GM18858 (cell line): Measurements from ENCODE around the gene TULP4.
A peak's percentile ranks its signal among the peaks of the same experiment; 100 is the strongest.
"Not testable (repeated sequence)": the region's sequence is repeated elsewhere in the genome, so short reads cannot be mapped to it uniquely, and the experiment has no call there.

Experiments used
- ATAC-seq: cut with Tn5 transposase; IDR thresholded peaks from one replicate; pipeline ENCODE4 v1.9.1; 2021; ENCODE audit not compliant: unreplicated experiment

The TULP4 gene

DNA sequence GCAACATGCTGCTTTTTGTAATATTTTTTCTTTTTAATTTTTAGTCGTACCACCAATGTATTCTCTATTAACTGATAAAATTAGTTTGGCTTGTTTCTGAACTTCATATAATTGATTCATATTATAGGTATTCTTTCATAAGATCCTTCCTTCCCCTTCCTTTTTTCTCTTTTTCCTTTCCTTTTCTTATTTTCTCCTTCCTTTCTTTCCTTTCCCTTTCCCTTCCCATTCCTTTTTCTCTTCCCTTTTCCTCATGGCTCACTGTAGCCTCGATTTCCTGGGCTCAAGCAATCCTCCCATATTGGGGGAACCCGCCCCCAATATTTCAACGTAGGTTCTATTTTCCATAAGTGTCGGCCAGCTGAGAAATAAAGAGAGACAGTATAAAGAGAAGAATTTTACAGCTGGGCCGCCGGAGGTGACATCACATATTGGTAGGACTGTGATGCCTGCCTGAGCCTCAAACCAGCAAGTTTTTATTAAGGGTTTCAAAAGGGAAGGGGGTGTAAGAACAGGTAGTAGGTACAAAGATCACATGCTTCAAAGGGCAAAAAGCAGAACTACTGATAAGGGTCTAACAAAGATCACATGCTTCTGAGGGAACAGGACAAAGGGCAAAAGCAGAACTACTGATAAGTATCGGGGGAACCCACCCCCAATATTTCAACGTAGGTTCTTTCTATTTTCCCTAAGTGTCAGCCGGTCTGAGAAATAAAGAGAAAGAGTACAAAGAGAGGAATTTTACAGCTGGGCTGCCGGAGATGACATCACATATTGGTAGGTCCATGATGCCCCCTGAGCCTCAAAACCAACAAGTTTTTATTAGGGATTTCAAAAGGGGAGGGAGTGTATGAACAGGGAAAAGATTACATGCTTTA, 16.1 kb upstream of the TULP4 start:
- ATAC-seq: not testable (repeated sequence)

DNA sequence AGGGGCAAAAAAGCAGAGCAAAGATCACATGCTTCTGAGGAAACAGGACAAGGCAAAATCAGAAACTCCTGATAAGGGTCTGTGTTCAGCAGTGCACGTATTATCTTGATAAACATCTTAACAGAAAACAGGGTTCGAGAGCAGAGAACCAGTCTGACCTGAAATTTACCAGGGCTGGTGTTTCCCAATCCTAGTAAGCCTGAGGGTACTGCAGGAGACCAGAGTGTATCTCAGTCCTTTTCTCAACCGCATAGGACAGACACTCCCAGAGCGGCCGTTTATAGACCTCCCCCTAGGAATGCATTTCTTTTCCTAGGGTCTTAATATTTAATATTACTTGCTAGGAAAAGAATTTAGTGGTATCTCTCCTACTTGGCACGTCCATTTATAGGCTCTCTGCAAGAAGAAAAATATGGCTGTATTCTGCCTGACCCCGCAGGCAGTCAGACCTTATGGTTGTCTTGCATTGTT, 15.4 kb upstream of the TULP4 start:
- ATAC-seq: not testable (repeated sequence)

DNA sequence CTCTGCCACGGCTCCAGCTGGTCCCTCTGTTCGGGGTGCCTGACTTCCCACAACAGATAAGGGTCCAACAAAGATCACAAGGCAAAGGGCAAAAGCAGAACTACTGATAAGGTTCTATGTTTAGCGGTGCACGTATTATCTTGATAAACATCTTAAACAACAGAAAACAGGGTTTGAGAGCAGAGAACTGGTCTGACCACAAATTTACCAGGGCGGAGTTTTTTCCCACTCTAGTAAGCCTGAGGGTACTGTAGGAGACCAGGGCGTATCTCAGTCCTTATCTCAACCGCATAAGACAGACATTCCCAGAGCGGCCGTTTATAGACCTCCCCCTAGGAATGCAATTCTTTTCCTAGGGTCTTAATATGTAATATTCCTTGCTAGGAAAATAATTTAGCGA, 14.6 kb upstream of the TULP4 start:
- not testable (repeated sequence) for ATAC-seq

DNA sequence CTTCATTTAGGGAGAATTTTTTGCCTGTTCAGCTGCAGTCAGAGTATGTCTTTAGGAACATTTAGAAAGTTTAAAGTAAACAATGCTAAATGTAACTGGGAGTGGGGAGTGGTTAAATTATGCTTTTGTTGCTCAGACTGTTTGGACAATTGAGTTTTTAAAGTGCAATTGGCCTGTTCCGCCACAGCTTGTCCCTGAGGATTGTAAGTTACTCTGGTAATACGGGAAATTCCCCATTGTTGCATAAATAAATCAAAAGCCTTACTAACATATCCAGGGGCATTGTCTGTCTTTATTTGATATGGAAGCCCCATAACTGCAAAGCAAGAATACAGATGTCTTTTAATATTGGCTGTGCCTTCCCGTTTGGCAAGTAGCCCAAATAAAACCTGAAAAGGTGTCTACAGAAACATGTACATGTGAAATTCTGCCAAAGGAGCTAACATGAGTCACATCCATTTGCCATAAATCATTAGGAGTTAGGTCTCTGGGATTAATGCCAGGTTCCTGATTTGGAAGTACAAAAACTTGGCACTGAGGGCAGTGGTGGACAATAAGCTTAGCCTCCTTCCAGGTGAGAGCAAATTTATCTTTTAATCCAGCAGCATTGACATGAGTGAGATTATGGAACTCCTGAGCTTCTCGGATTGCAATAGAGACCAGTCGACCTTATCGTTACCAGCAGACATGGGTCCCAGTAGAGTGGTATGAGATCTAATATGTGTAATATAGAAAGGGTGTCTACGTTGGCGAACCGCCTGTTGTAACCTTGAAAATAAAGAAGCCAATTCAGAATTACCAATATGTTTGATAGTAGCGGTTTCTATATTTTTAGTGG, 11.7 kb upstream of the TULP4 start:
- ATAC-seq: not testable (repeated sequence)

DNA sequence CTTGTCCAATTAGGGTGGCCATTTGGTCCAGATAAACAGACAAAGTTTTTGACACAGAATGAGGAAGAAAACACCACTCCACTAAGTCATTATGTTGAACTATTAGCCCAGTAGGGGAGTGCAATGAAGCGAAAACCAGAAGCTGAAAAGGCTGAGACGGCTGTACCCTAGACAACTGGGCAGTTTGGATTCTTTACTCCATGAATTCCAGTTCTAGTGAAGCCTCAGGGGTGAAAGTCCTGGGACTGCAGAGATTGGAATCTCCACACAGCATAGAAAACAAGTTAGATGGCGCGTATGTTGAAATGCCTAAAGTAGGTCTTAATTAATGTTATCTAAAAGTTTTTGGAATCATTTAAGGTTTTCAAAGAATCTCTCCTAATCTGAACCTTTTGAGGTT, 10.7 kb upstream of the TULP4 start:
- ATAC-seq: not testable (repeated sequence)

DNA sequence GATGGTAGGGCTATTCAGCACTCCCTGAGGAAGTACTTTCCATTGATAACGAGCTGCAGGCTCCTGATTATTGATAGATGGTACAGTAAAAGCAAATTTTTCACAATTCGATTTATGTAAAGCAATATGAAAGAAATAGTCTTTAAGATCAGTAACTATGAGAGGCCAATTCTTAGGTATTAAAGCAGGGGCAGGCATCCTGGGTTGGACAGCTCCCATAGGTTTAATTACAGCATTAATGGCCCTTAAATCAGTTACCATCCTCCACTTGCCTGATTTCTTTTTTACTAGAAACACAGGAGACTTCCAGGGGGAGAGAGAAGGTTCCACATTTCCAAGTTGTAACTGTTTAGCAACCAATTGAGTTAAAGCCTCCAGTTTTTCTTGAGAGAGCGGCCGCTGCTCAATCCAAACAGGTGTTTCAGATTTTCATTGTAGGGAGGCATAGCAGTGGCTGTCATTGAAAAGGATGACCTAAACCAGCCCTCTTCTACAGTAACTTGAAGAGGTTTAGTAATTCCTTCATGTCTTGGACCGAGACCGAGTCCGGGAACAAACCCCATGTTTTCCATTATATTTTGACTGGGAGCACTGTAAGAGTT, 10.0 kb upstream of the TULP4 start:
- not testable (repeated sequence) for ATAC-seq

DNA sequence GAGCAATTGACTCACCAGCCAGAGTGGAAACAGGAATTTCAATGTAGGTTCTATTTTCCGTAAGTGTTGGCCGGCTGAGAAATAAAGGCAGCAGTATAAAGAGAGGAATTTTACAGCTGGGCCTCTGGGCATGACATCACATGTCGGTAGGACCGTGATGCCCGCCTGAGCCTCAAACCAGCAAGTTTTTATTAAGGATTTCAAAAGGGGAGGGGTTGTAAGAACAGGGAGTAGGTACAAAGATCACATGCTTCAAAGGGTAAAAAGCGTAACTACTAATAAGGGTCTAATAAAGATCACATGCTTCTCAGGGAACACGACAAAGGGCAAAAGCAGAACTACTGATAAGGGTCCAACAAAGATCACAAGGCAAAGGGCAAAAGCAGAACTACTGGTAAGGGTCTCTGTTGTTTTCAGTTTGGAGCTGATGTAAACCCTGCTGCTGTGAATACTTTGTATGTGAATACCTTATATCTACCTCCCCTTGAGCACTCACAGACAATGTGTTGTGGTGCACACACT, 9.0 kb upstream of the TULP4 start:
- ATAC-seq: no peak

DNA sequence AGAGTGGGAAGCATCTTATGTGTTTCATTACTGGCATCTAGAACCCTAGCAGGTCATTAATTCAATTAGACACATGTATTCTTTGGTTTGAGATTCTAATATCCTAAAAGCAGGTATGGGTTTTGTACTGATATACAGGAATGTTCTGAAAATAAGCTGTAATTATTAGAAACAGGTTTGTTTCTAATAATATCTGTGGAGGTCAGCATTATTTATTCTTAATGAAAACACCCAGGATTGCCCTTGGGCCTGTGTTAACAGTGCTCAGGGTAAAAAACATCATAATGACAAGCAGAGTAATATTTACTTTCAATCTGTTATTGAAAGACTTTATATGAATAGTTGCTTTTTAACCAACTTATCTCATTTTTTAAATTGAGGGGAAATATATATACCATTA, 8.0 kb upstream of the TULP4 start:
- no peak for ATAC-seq

DNA sequence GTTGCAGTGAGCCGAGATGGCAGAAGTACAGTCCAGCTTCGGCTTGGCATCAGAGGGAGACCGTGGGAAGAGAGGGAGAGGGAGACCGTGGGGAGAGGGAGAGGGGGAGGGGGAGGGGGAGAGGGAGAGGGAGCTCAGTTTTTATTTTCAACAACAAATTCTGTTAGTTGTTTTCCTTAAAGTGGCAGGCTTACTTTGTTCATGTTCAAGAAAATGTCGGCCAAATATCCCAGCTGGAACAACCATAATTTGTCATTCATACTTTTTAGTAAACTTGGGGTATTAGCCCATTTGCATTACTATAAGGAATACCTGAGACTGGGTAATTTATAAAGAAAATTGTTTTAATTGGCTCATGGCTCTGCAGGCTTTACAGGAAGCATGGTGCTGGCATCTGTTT, 2.5 kb upstream of the TULP4 start:
- ATAC-seq: no peak

DNA sequence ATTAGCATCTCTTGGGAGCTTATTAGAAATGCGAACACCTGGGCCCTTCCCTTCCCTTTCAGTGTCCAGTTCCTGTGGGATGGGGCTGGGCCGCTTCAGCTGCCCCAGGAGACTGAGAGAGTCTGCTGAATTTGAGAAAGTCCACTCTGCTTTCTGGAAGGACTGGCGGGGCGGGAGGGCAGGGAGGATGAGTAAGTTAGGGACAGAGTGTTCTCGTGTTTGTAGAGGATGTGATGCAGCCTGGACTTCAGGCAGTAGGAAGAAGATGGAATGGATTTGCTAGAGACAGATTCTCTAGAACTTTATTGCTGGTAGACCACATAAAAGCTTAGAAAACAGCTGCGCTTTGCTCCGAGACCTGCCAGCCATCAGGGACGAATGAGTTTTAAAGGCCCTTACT, 1.1 kb upstream of the TULP4 start:
- ATAC-seq: no peak

DNA sequence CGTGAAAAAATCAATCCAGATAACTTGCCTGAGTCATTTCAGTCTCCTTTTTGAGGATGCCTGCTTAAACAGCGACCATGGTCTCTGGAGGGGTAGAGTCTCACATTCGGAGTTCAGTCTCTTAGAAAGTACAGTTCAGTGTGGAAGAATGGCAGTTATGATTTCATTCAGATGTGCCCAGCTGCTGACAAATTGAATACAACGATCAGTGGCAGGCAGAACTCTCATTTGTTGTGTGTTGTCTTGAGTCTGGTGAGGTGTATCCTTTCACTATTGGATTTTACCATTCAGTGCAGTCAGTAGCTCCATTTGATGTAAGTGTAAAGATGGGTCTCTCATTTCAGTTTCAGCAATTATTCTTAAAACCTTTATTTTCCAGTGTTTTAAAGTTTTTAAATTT, 639 bp upstream of the TULP4 start:
- ATAC-seq: no peak

DNA sequence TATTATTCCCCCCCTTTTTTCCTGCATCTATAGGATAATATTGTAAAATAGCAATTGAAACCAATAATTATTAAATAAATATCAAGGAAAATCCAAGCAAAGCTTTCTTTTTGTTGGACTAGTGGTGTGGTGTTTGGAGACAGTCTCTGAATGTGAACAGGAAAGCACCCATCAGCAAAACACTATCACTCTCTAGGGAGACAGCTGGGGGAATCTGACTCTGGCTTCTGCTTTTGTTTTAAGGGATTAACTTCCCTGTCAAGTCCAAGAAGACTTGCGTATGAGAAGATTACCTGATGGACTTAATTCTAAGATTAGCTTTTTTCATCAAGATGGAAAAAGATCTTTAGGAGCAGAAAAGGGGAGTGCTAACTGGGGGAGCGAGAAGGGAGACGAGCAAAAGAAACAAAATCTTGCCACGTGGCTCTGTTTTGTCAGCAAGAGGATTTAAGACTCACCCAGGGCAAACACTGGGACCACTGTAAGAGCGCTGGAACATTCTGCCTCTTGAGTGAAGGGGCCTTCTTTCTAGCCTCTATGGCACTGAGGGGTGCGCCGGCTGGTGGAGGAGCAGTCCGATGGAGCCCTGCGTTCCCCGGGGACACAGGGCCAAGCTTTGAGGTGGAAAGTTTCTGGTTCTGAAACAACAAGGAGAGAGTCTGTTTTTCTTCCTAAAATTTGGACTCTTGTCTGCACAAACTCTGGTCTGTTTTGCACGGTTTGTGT, 570 bp downstream of the TULP4 start:
- no peak for ATAC-seq

DNA sequence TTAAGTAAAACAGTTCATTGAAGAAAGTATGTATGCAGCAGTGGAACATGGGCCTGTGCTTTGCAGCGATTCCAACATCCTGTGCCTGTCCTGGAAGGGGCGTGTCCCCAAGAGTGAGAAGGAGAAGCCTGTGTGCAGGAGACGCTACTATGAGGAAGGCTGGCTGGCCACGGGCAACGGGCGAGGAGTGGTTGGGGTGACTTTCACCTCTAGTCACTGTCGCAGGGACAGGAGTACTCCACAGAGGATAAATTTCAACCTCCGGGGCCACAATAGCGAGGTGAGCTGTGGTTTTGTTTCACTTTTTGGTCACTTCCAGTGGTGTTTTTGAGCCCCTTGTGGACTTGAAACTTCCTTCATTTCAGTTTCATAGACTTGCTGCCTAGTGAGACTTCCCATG, 1.7 kb downstream of the TULP4 start:
- no peak for ATAC-seq

DNA sequence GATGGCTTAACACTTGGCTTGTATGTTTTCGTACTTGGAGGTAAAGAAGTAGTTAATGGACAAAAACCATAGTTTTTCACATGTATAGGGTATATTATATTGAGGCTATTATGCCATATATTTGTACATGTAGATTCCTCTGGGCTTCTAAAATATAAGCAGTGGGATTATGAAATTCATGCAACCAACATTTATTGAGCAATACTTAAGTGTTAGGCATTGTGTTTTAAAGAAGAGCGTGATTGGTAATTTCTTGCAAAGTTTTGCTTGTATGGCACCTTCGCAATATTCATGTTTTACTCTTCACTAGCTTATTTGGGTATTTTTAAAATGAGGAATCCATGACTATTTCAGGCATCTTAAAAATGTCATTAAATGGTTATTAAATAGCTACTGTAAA, 2.5 kb downstream of the TULP4 start:
- no peak for ATAC-seq

DNA sequence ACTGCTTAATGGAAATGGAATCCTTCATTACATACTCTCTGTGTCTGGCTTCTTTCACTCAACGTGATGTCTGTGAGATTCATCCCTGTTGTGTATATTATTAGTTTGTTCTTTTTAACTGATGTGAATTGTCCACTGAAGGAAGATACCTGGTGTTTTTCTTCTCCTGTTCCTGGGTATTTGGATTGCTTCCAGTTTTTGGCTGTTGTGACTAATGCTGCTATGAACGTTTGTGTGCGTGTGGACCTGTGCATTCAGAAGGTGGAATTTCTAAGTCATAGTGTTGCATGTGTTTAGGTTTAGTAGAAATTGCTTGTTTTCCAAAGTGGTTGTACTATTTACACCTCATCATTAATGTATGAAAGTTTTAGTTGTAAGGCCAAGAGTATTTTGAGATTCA, 3.8 kb downstream of the TULP4 start:
- ATAC-seq: no peak

DNA sequence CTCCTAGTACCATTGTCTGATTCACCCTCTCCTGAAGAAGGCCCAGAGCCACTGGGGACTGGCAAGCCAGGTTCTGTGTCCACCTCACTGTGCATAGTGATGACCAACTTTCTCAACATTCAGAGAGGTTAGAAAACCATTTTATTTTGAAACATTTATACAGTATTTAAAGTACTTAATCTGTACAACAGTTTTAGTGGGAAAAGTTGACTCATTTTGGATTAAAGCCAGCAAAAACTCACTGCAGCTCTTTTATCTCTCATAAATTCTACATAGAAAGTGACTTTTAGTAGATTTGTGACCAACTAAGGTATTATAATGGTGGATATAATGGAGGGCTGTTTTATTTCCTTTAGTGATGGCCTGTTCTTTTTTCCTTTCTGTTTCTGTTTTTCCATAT, 9.7 kb downstream of the TULP4 start:
- no peak for ATAC-seq

DNA sequence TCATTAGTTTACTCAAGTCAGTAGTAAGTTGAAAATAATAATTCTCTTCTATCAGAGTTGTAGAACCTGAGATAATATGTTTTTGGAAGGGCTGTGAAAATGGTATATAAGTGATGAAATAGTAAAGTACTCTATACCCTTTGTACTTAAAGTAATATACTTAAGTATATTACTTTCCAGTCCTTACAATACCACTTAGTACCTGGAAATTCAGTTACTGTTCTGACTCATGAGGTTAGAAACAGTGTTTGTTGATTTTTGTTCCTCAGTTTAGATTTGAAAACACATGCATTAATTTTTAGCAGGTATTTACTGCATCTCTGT, 10.1 kb downstream of the TULP4 start:
- ATAC-seq: no peak

DNA sequence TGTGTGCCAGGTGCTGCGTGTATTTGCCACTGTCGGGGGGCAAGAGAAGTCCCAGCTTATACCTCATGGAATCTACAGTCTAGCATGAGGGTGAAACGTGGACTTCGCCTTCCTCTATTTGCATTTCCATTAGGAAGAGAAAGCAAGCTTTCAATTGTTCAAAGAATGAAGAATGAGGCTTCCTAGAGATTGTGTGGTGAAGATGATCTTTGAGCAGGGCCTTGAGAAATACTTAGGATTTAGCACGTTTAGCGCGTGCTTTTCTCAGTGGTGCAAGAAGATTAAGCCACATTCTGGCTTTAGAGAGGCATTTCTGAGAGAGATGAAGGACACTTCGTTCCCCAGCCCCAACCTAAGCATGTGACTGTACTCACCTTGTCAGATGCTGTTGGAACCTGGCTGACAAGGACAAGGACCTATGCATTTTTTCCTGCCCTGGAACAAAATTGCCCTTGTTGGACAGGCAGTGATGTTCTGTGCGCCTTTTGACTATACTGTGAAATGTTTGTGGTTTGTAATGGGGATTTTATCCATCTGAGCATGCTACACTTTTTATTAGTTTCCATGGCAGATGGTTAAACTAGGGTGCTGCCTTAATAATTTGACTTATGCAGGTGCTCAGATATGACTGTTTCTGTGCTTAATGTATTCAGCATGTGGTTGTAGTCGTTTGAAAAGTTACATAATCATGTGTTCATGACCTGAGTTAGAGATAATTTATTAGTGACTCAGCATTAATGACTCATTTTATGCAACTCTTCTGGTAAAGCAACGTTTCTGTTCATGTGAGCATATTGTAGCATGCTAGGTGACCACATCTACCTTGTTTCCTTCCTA, 10.7 kb downstream of the TULP4 start:
- ATAC-seq: peak; percentile 75

DNA sequence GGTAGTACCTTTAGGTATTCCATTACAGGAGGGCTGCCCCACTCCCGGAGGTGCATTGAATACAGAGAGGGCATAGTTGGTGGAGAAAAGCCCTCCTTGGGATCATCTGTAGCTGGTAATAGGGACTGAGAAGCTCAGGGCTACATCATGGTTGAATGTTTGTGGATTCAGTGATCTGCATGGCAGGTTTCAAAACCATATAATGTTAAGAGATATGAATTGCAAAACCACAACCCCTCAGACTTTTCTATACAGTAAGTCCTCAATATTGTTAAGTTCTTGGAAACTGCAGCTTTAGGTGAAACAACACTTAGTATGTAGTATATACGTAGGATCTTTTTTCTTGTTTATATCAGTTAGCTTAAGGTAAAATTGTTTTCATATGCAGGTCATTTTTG, 11.3 kb downstream of the TULP4 start:
- ATAC-seq: peak; percentile 30

DNA sequence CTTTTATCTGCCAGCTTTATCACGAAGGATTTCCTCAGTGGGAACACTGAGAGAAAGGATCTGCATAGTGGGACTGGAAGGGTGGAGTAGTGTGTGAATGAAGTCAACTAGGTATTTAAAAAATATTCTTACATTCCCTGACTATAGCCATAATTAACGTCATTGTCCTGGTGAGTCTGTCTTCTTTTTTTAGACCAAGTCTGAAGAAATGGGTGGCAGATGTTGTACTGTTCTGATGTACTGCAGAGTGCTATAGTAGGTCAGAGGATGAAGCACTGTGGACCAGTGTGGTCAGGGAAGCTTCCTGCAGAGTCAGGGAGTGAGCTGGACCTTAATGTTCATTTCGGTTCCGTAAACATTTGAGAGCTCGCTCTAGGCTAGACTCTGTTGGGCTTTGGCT, 11.9 kb downstream of the TULP4 start:
- ATAC-seq: no peak
